HG03045 (cell line): ENCODE measurements around the gene OGT.
A peak's percentile ranks its signal among the peaks of the same experiment; 100 is the strongest.
"Not testable (repeated sequence)": the region's sequence is repeated elsewhere in the genome, so short reads cannot be mapped to it uniquely, and the experiment has no call there.

Experiments
- ATAC-seq: cut with Tn5 transposase; IDR thresholded peaks from one replicate; pipeline ENCODE4 v1.9.1; 2021; ENCODE audit warnings: mild to moderate bottlenecking, moderate library complexity; ENCODE audit not compliant: unreplicated experiment

OGT gene

GRCh38 chrX:71537743-71538142, 4.8 kb downstream of the OGT start:
- no peak for ATAC-seq

GRCh38 chrX:71540801-71541200, 7.9 kb downstream of the OGT start:
- peak; percentile 29 for ATAC-seq

GRCh38 chrX:71541210-71542022, 8.5 kb downstream of the OGT start:
- ATAC-seq: peak; percentile 84

- ATAC-seq: no peak
Measured at GRCh38 chrX:71542411-71542810, 9.5 kb downstream of the OGT start.

GRCh38 chrX:71542825-71543224, 9.9 kb downstream of the OGT start:
- no peak for ATAC-seq

GRCh38 chrX:71543316-71543715, 10.4 kb downstream of the OGT start:
- no peak for ATAC-seq

- no peak for ATAC-seq
Measured at GRCh38 chrX:71545364-71545763, 12.5 kb downstream of the OGT start.

- ATAC-seq: no peak
Measured at GRCh38 chrX:71546879-71547278, 14.0 kb downstream of the OGT start.

- ATAC-seq: no peak
Measured at GRCh38 chrX:71547339-71547738, 14.4 kb downstream of the OGT start.

GRCh38 chrX:71549986-71550385, 17.1 kb downstream of the OGT start:
- no peak for ATAC-seq

GRCh38 chrX:71550578-71550977, 17.7 kb downstream of the OGT start:
- ATAC-seq: no peak

- ATAC-seq: no peak
Measured at GRCh38 chrX:71556036-71556435, 23.1 kb downstream of the OGT start.

- no peak for ATAC-seq
Measured at GRCh38 chrX:71558920-71559319, 26.0 kb downstream of the OGT start.

- not testable (repeated sequence) for ATAC-seq
Measured at GRCh38 chrX:71559773-71560172, 26.9 kb downstream of the OGT start.

GRCh38 chrX:71563921-71564320, 31.0 kb downstream of the OGT start:
- no peak for ATAC-seq

GRCh38 chrX:71565474-71566041, 32.7 kb downstream of the OGT start:
- no peak for ATAC-seq

GRCh38 chrX:71571390-71571789, 38.5 kb downstream of the OGT start:
- not testable (repeated sequence) for ATAC-seq

GRCh38 chrX:71573590-71573989, 40.7 kb downstream of the OGT start:
- no peak for ATAC-seq

- no peak for ATAC-seq
Measured at GRCh38 chrX:71577682-71578081, 44.8 kb downstream of the OGT start.

GRCh38 chrX:71578253-71579135, 45.6 kb downstream of the OGT start, which contains the start of gene GCNA:
GCNA (plus strand) TSS chrX:71578437; CDS start chrX:71580822, 2,385 bp downstream.
- ATAC-seq: no peak
